Stimulated activated CD4-positive, alpha-beta T cell treated with anti-CD3 and anti-CD28 coated beads, TNF-alpha, amount 100 ng/mL, for 24 hours (primary cell): ENCODE data around the gene FUBP3.

ENCODE experiments used
- DNase-seq, 3 experiments: peaks; one replicate each; pipeline ENCODE4 v3.0.0-alpha.2; 2020; ENCODE audit warnings: low read depth in 3 of 3

Gene FUBP3

GRCh38 chr9:130607640-130608420, 28.5 kb downstream of the FUBP3 start:
- DNase-seq: no peak

- no peak for DNase-seq
Observed at GRCh38 chr9:130608554-130609134, 29.3 kb downstream of the FUBP3 start.

- no peak for DNase-seq
Observed at GRCh38 chr9:130609163-130609562, 29.8 kb downstream of the FUBP3 start.

- no peak for DNase-seq
Observed at GRCh38 chr9:130610862-130611707, 31.7 kb downstream of the FUBP3 start.

- no peak for DNase-seq
Observed at GRCh38 chr9:130616451-130616850, 37.1 kb downstream of the FUBP3 start.

GRCh38 chr9:130623466-130623865, 44.1 kb downstream of the FUBP3 start:
- no peak for DNase-seq

GRCh38 chr9:130624154-130624553, 44.8 kb downstream of the FUBP3 start:
- DNase-seq: no peak

- DNase-seq: no peak
Observed at GRCh38 chr9:130626249-130626996, 47.0 kb downstream of the FUBP3 start.

- no peak for DNase-seq
Observed at GRCh38 chr9:130627051-130627450, 47.7 kb downstream of the FUBP3 start.

GRCh38 chr9:130627896-130628792, 48.8 kb downstream of the FUBP3 start:
- DNase-seq: no peak

- no peak for DNase-seq
Observed at GRCh38 chr9:130629443-130630070, 50.2 kb downstream of the FUBP3 start.

GRCh38 chr9:130630071-130630450, 50.7 kb downstream of the FUBP3 start:
- no peak for DNase-seq

GRCh38 chr9:130630506-130631330, 51.3 kb downstream of the FUBP3 start:
- no peak for DNase-seq

GRCh38 chr9:130631331-130632080, 52.1 kb downstream of the FUBP3 start:
- DNase-seq: no peak

- no peak for DNase-seq
Observed at GRCh38 chr9:130632081-130632710, 52.8 kb downstream of the FUBP3 start.

GRCh38 chr9:130632841-130633240, 53.5 kb downstream of the FUBP3 start:
- DNase-seq: no peak

- no peak for DNase-seq
Observed at GRCh38 chr9:130633336-130634190, 54.2 kb downstream of the FUBP3 start.
